AG04450 (cell line): ENCODE results near the gene SLC2A1. TPM values are rescaled to one million over a fixed set of nuclear protein-coding genes. Genes with fewer than 3 reads are reported as not detected.

Experiments
- CTCF ChIA-PET: fragments of 300-600, 350-600 bp; formaldehyde crosslinking; extraction: SDS; loops from one replicate; lab custom pipeline; 2022; ENCODE audit warnings: antibody characterized with exemption, inconsistent platforms; lab: Charles Lee
- POLR2A ChIA-PET: fragments of 350-600 bp; formaldehyde crosslinking; extraction: SDS; loops from one replicate; lab custom pipeline; 2021; ENCODE audit warnings: antibody characterized with exemption, inconsistent platforms; lab: Yijun Ruan, JAX
- DNase-seq: peaks from one replicate; pipeline ENCODE4 v3.0.0-alpha.2; 2011; ENCODE audit warnings: low read depth, low spot score
- H3K27ac ChIP-seq: one replicate; pipeline ENCODE4 v1.5.1; 2012; ENCODE audit warnings: low read depth, low read length, control low read depth
- H3K27me3 ChIP-seq: one replicate; pipeline ENCODE4 v1.6.0; 2012; ENCODE audit warnings: low read length; ENCODE audit not compliant: control insufficient read depth, insufficient read depth
- H3K4me3 ChIP-seq: 2 replicates; pipeline ENCODE4 v1.5.1; 2011; ENCODE audit warnings: mild to moderate bottlenecking, low read depth, low read length, control low read depth
- H3K9me3 ChIP-seq: 2 replicates; pipeline ENCODE4 v1.5.1; 2012; ENCODE audit warnings: low read length; ENCODE audit not compliant: control insufficient read depth, insufficient read depth
- CTCF ChIP-seq: IDR thresholded peaks from 2 replicates; pipeline ENCODE4 v1.5.1; 2011; ENCODE audit warnings: low read depth, low read length, control low read depth, inconsistent platforms
- polyA plus RNA-seq: library from polyadenylated mRNA; depleted of rRNA; stranded (reverse); fragments of >200 nt; gene quantifications from 2 replicates; pipeline ENCODE4 v1.2.3, GENCODE V29; 2011

Gene SLC2A1
- polyA plus RNA-seq, 1 experiment = 114 TPM

- H3K27ac ChIP-seq = peak overlapping the region; percentile 71
- no peak overlapping the region for H3K4me3 ChIP-seq
- DNase-seq = no peak
- POLR2A ChIA-PET = interaction anchor here (0.9 to 1.5 kb wide), 4 partner anchors 12 to 35 kb away, joined by 3 to 5 read pairs (median 4); no protein-coding TSS in a partner anchor
- CTCF ChIA-PET = interaction anchor here (1.6 kb wide), 1 partner anchor 137 kb away, joined by 5 read pairs; no protein-coding TSS in a partner anchor
- no peaks in the 10 kb centered on the region for H3K27me3 ChIP-seq
- H3K9me3 ChIP-seq = no peaks in the 10 kb centered on the region
- no peak for TF ChIP-seq CTCF
These were observed 22.2 kb downstream of the SLC2A1 start for GRCh38 chr1:42936309-42937078.

GRCh38 chr1:42935971-42936308 lies 22.7 kb downstream of the SLC2A1 start:
- ChIA-PET CTCF (interaction anchor here (1.6 kb wide), 1 partner anchor 137 kb away, joined by 5 read pairs; no protein-coding TSS in a partner anchor), POLR2A (interaction anchor here (0.9 to 1.5 kb wide), 3 partner anchors 11 to 36 kb away, joined by 3 to 5 read pairs (median 4); no protein-coding TSS in a partner anchor)
- H3K27me3 ChIP-seq = no peaks in the 10 kb centered on the region
- no peaks in the 10 kb centered on the region for H3K9me3 ChIP-seq
- TF ChIP-seq CTCF = no peak
- no peak for DNase-seq
- no peak overlapping the region for H3K4me3 ChIP-seq
- H3K27ac ChIP-seq = peak overlapping the region; percentile 71

GRCh38 chr1:42935313-42935895 lies 23.3 kb downstream of the SLC2A1 start:
- H3K27me3 ChIP-seq = no peaks in the 10 kb centered on the region
- no peak for DNase-seq
- CTCF ChIA-PET = interaction anchor here (1.6 kb wide), 1 partner anchor 138 kb away, joined by 5 read pairs; no protein-coding TSS in a partner anchor
- H3K4me3 ChIP-seq = no peak overlapping the region
- H3K9me3 ChIP-seq = no peaks in the 10 kb centered on the region
- POLR2A ChIA-PET = interaction anchor here (1.1 to 1.5 kb wide), 2 partner anchors 24 to 36 kb away, joined by 4 to 5 read pairs; no protein-coding TSS in a partner anchor
- no peak for TF ChIP-seq CTCF
- H3K27ac ChIP-seq = no peak overlapping the region

GRCh38 chr1:42934541-42935312 lies 23.9 kb downstream of the SLC2A1 start:
- Histone ChIP-seq H3K27me3 (no peaks in the 10 kb centered on the region), H3K4me3 (no peak overlapping the region), H3K9me3 (no peaks in the 10 kb centered on the region), H3K27ac (no peak overlapping the region)
- ChIA-PET POLR2A (no interaction called here), CTCF (interaction anchor here (1.6 kb wide), 1 partner anchor 139 kb away, joined by 12 read pairs; no protein-coding TSS in a partner anchor)
- TF ChIP-seq CTCF = no peak
- no peak for DNase-seq
